Fibroblast of lung (primary cell): ENCODE data around the gene KRT2.

ENCODE experiments used
- CTCF ChIP-seq, 2 donors: IDR thresholded peaks in 1 of 2; conservative IDR thresholded peaks in 1 of 2; 1 replicate in 1 of 2; 2 replicates in 1 of 2; pipeline ENCODE4 v1.5.1; 2011 to 2012; ENCODE audit warnings: low read length in 2 of 2, control low read depth in 1 of 2, inconsistent platforms in 1 of 2, low read depth in 1 of 2, mild to moderate bottlenecking in 1 of 2
- EZH2 ChIP-seq: IDR thresholded peaks from 2 replicates; pipeline ENCODE4 v1.5.1; 2012; ENCODE audit warnings: low read length, control low read depth, mild to moderate bottlenecking; ENCODE audit errors: missing control alignments

GRCh38 chr12:52672321-52672933 is 20.4 kb upstream of the KRT2 start:
- TF ChIP-seq CTCF (conservative IDR thresholded peaks at IDR 0.05 in 1 of 2, IDR thresholded peaks at IDR 0.05 in 1 of 2; ENCODE audit: low read depth in 1 of 2, low read length in 2 of 2) (no peak), EZH2 (no peak)
